HepG2 (cell line): ENCODE results near the gene SLC19A1. TPM values are rescaled to one million over a fixed set of nuclear protein-coding genes. Genes with fewer than 3 reads are reported as not detected.

Experiments
- ARNT ChIP-seq: fragments of 450-650 bp; IDR thresholded peaks from 2 replicates; pipeline ENCODE4 v1.6.1; 2017
- HNF4G ChIP-seq, 2 experiments: sonication (generic) in 1 of 2; formaldehyde crosslinking in 1 of 2; IDR thresholded peaks; 2 replicates each; pipeline versions ENCODE4 v1.4.0 to v1.6.1; 2011 to 2020; ENCODE audit warnings: borderline replicate concordance in 2 of 2, low read depth in 2 of 2, mild to moderate bottlenecking in 2 of 2, low read length in 1 of 2, missing genetic modification reagents in 1 of 2, moderate library complexity in 1 of 2
- HNRNPLL ChIP-seq: fragments of 200-400 bp; formaldehyde crosslinking; IDR thresholded peaks from 2 replicates; pipeline ENCODE4 v1.6.1; 2017; ENCODE audit warnings: mild to moderate bottlenecking, low read depth, low read length; ENCODE audit not compliant: poor library complexity, severe bottlenecking
- NR0B2 ChIP-seq: sonication (generic); formaldehyde crosslinking; IDR thresholded peaks from 2 replicates; pipeline ENCODE4 v1.4.0; 2020; ENCODE audit warnings: mild to moderate bottlenecking, missing genetic modification reagents
- PITX1 ChIP-seq: sonication (generic); formaldehyde crosslinking; IDR thresholded peaks from 2 replicates; pipeline ENCODE4 v1.5.1; 2020; ENCODE audit warnings: mild to moderate bottlenecking, missing genetic modification reagents
- POGZ ChIP-seq: sonication (generic); formaldehyde crosslinking; IDR thresholded peaks from 2 replicates; pipeline ENCODE4 v1.4.0; 2020; ENCODE audit warnings: mild to moderate bottlenecking, missing genetic modification reagents
- RXRB ChIP-seq: IDR thresholded peaks from 2 replicates; pipeline ENCODE4 v1.6.1; 2016; ENCODE audit warnings: borderline replicate concordance, missing genetic modification reagents, missing compliant biosample characterization
- SIN3B ChIP-seq: fragments of 150-350 bp; IDR thresholded peaks from 2 replicates; pipeline ENCODE4 v1.6.1; 2014; ENCODE audit warnings: low read length
- ZBTB4 ChIP-seq: sonication (generic); formaldehyde crosslinking; IDR thresholded peaks from 2 replicates; pipeline ENCODE4 v1.4.0; 2020; ENCODE audit warnings: missing genetic modification reagents, mild to moderate bottlenecking, borderline replicate concordance
- ZKSCAN5 ChIP-seq: sonication (generic); formaldehyde crosslinking; IDR thresholded peaks from 2 replicates; pipeline ENCODE4 v1.5.1; 2020; ENCODE audit warnings: mild to moderate bottlenecking, missing genetic modification reagents
- ZNF142 ChIP-seq: sonication (generic); formaldehyde crosslinking; IDR thresholded peaks from 2 replicates; pipeline ENCODE4 v1.4.0; 2020; ENCODE audit warnings: missing genetic modification reagents
- ZNF160 ChIP-seq: sonication (generic); formaldehyde crosslinking; IDR thresholded peaks from 2 replicates; pipeline ENCODE4 v1.8.0; 2022; ENCODE audit warnings: mild to moderate bottlenecking, inconsistent platforms, missing genetic modification reagents
- ZNF232 ChIP-seq: sonication (generic); formaldehyde crosslinking; IDR thresholded peaks from 2 replicates; pipeline ENCODE4 v1.4.0; 2020; ENCODE audit warnings: missing genetic modification reagents, borderline replicate concordance
- ZNF30 ChIP-seq: sonication (generic); formaldehyde crosslinking; IDR thresholded peaks from 2 replicates; pipeline ENCODE4 v1.5.0; 2020; ENCODE audit warnings: mild to moderate bottlenecking, missing genetic modification reagents
- ZNF337 ChIP-seq: sonication (generic); formaldehyde crosslinking; IDR thresholded peaks from 2 replicates; pipeline ENCODE4 v1.5.1; 2020; ENCODE audit warnings: missing genetic modification reagents, low read depth, mild to moderate bottlenecking, borderline replicate concordance
- polyA plus RNA-seq, 8 experiments: library from polyadenylated mRNA; depleted of rRNA in 3 of 8; stranded (reverse) in 7 of 8; unstranded in 1 of 8; fragments of >200 nt; fragmentation: Illumina TruSeq in 4 of 8; extraction: Trizol in 4 of 8; gene quantifications; 2 replicates each; pipeline versions ENCODE4 v1.2.1 to v1.2.3, GENCODE V29; 2011 to 2016; ENCODE audit warnings: low read depth in 4 of 8, missing spikeins in 1 of 8, mixed read lengths in 1 of 8; ENCODE audit not compliant: insufficient read depth in 1 of 8
- total RNA-seq, 5 experiments: library from RNA; depleted of rRNA; stranded (reverse); fragments of >200 nt; fragmentation: Illumina TruSeq; extraction: Trizol; gene quantifications; 2 replicates each; pipeline ENCODE4 v1.2.3, GENCODE V29; 2016; ENCODE audit warnings: low read depth in 1 of 5
- TF ChIP-seq, protein P1 (sequence below): sonication (generic); formaldehyde crosslinking; IDR thresholded peaks from 2 replicates; pipeline ENCODE4 v1.8.0; 2022; ENCODE audit warnings: mild to moderate bottlenecking, missing genetic modification reagents, moderate library complexity

Gene SLC19A1
- total and polyA plus RNA-seq, 2 of the 13 experiments (the other 11 are each of a cell fraction or from before 2014, with no cell fraction given) = 21.8 to 23.0 TPM

GRCh38 chr21:45525153-45525909 lies 16.9 kb downstream of the SLC19A1 start (continued):
- TF ChIP-seq, protein P1, sequence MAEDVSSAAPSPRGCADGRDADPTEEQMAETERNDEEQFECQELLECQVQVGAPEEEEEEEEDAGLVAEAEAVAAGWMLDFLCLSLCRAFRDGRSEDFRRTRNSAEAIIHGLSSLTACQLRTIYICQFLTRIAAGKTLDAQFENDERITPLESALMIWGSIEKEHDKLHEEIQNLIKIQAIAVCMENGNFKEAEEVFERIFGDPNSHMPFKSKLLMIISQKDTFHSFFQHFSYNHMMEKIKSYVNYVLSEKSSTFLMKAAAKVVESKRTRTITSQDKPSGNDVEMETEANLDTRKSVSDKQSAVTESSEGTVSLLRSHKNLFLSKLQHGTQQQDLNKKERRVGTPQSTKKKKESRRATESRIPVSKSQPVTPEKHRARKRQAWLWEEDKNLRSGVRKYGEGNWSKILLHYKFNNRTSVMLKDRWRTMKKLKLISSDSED (CRISPR knock-in tag) = no peak
- no peak for TF ChIP-seq ZNF337 (CRISPR knock-in tag)
- no peak for TF ChIP-seq ARNT
- no peak for TF ChIP-seq NR0B2 (CRISPR knock-in tag)
- TF ChIP-seq RXRB (CRISPR knock-in tag) = peak; percentile 86; the same call in 1 of the 2 replicates
- no peak for TF ChIP-seq SIN3B
- TF ChIP-seq ZNF142 (CRISPR knock-in tag) = no peak
- peak; percentile 45; the same call in 1 of the 2 replicates for TF ChIP-seq ZNF232
- peak; percentile 67; the same call in 1 of the 2 replicates for TF ChIP-seq PITX1 (CRISPR knock-in tag)
- TF ChIP-seq ZNF30 = no peak; the same call in 1 of the 2 replicates
- peak; percentile 40; the same call in 1 of the 2 replicates for TF ChIP-seq ZBTB4
- no peak for TF ChIP-seq ZKSCAN5 (CRISPR knock-in tag)
- no peak for TF ChIP-seq ZNF160 (CRISPR knock-in tag)
- peak; percentile 91 for TF ChIP-seq HNF4G (IDR thresholded peaks at IDR 0.05; ENCODE audit: borderline replicate concordance, low read depth, low read length)
- TF ChIP-seq HNF4G (CRISPR knock-in tag; IDR thresholded peaks at IDR 0.05; ENCODE audit: borderline replicate concordance, low read depth) = peak; percentile 88; the same call in 1 of the 2 replicates
- TF ChIP-seq HNRNPLL = peak; percentile 62
- TF ChIP-seq POGZ (CRISPR knock-in tag) = no peak
